GM19238 (cell line): ENCODE data around the gene SLC1A2.

ENCODE experiments used
- DNase-seq: peaks from one replicate; pipeline ENCODE4 v3.0.0; 2011; ENCODE audit warnings: low spot score; ENCODE audit not compliant: insufficient read length

SLC1A2 gene

GRCh38 chr11:35305670-35306382 is 113.5 kb downstream of the SLC1A2 start:
- DNase-seq, result peak; percentile 39

- DNase-seq, result no peak
Observed at GRCh38 chr11:35304900-35305460, 114.4 kb downstream of the SLC1A2 start.

GRCh38 chr11:35304386-35304775 is 115.0 kb downstream of the SLC1A2 start:
- DNase-seq, result no peak

GRCh38 chr11:35303596-35304385 is 115.6 kb downstream of the SLC1A2 start:
- DNase-seq, result no peak

GRCh38 chr11:35302398-35302797 is 117.0 kb downstream of the SLC1A2 start:
- DNase-seq, result no peak

- DNase-seq, result no peak
Observed at GRCh38 chr11:35298369-35298768, 121.0 kb downstream of the SLC1A2 start.

- no peak for DNase-seq
Observed at GRCh38 chr11:35295751-35296150, 123.6 kb downstream of the SLC1A2 start.

GRCh38 chr11:35293699-35294098 is 125.7 kb downstream of the SLC1A2 start:
- DNase-seq, result no peak

GRCh38 chr11:35293035-35293434 is 126.3 kb downstream of the SLC1A2 start:
- no peak for DNase-seq

GRCh38 chr11:35292279-35292678 is 127.1 kb downstream of the SLC1A2 start:
- no peak for DNase-seq

GRCh38 chr11:35290876-35291275 is 128.5 kb downstream of the SLC1A2 start:
- no peak for DNase-seq

- DNase-seq, result no peak
Observed at GRCh38 chr11:35289821-35290220, 129.5 kb downstream of the SLC1A2 start.

GRCh38 chr11:35288817-35289541 is 130.4 kb downstream of the SLC1A2 start:
- DNase-seq, result no peak

- DNase-seq, result no peak
Observed at GRCh38 chr11:35288309-35288708, 131.0 kb downstream of the SLC1A2 start.

GRCh38 chr11:35287344-35287890 is 131.9 kb downstream of the SLC1A2 start:
- DNase-seq, result no peak

- no peak for DNase-seq
Observed at GRCh38 chr11:35286126-35286525, 133.2 kb downstream of the SLC1A2 start.

GRCh38 chr11:35285471-35285870 is 133.9 kb downstream of the SLC1A2 start:
- DNase-seq, result no peak

GRCh38 chr11:35282221-35282882 is 137.0 kb downstream of the SLC1A2 start:
- no peak for DNase-seq

GRCh38 chr11:35281169-35281688 is 138.1 kb downstream of the SLC1A2 start:
- DNase-seq, result no peak

- no peak for DNase-seq
Observed at GRCh38 chr11:35280727-35281126, 138.6 kb downstream of the SLC1A2 start.

GRCh38 chr11:35277827-35278226 is 141.5 kb downstream of the SLC1A2 start:
- DNase-seq, result no peak
